GM12878 (cell line): ENCODE results near the gene AGK. TPM values are rescaled to one million over a fixed set of nuclear protein-coding genes. Genes with fewer than 3 reads are reported as not detected.

ENCODE experiments used
- ATAC-seq: fragments of 200-7000 bp; cut with Tn5 transposase; 3 replicates; pipeline ENCODE4 v1.9.1; 2020; ENCODE audit warnings: mild to moderate bottlenecking, moderate library complexity
- BruUV-seq: library from RNA; stranded (reverse); fragments of 400-500 nt; replicated peaks from 2 replicates; lab custom pipeline; 2021; lab: Mats Ljungman, UMichigan
- CTCF ChIA-PET: fragments of 300-600 bp; sonication (Branson Sonifier 250); formaldehyde crosslinking; extraction: SDS; loops from one replicate; lab custom pipeline; 2021; ENCODE audit warnings: inconsistent platforms; lab: Yijun Ruan, JAX
- POLR2A ChIA-PET: fragments of 350-600 bp; formaldehyde crosslinking; extraction: SDS; loops from one replicate; lab custom pipeline; 2021; ENCODE audit warnings: inconsistent platforms; lab: Charles Lee
- RAD21 ChIA-PET: fragments of 300-600 bp; sonication (Branson Sonifier 250); formaldehyde crosslinking; loops from one replicate; lab custom pipeline; 2023; ENCODE audit warnings: antibody characterized with exemption; ENCODE audit not compliant: unreplicated experiment; lab: Charles Lee
- SMC1A ChIA-PET: fragments of 300-600 bp; sonication (Branson Sonifier 250); formaldehyde crosslinking; loops from one replicate; lab custom pipeline; 2023; ENCODE audit not compliant: unreplicated experiment, uncharacterized antibody; lab: Charles Lee
- DNase-seq: peaks from one replicate; pipeline ENCODE4 v3.0.0-alpha.2; 2011; ENCODE audit warnings: low read depth, low spot score
- FAIRE-seq: peaks from 3 replicates; lab custom pipeline; 2011; peaks lifted over from hg19 to GRCh38; lab: Jason Lieb, UNC
- H2AFZ ChIP-seq: 2 replicates; pipeline ENCODE4 v1.6.0; 2011; ENCODE audit warnings: low read depth, low read length, control low read depth; ENCODE audit not compliant: control insufficient read depth
- H3K27ac ChIP-seq: 2 replicates; pipeline ENCODE4 v1.5.1; 2011; ENCODE audit warnings: control low read depth; ENCODE audit not compliant: control insufficient read depth, insufficient read depth
- H3K27me3 ChIP-seq, 2 experiments: replicated peaks in 1 of 2; 2 replicates each; pipeline versions ENCODE4 v1.6.0 to v1.6.1; 2011; ENCODE audit warnings: low read length in 1 of 2; ENCODE audit not compliant: control insufficient read depth in 2 of 2, insufficient read depth in 2 of 2
- H3K36me3 ChIP-seq, 2 experiments: 2 replicates each; pipeline ENCODE4 v1.5.1; 2011; ENCODE audit warnings: low read length in 1 of 2; ENCODE audit not compliant: control insufficient read depth in 2 of 2, insufficient read depth in 2 of 2
- H3K4me1 ChIP-seq: 2 replicates; pipeline ENCODE4 v1.6.1; 2011; ENCODE audit warnings: mild to moderate bottlenecking, low read length, moderate library complexity, mixed read lengths; ENCODE audit not compliant: control insufficient read depth, insufficient read depth
- H3K4me2 ChIP-seq: 2 replicates; pipeline ENCODE4 v1.6.0; 2011; ENCODE audit warnings: control low read depth; ENCODE audit not compliant: control insufficient read depth, insufficient read depth
- H3K4me3 ChIP-seq: fragments of 200-600 bp; sonication (generic); 2 replicates; pipeline ENCODE4 v1.5.1; 2016
- H3K79me2 ChIP-seq: 2 replicates; pipeline ENCODE4 v1.6.0; 2011; ENCODE audit warnings: low read length; ENCODE audit not compliant: control insufficient read depth, insufficient read depth
- H3K9ac ChIP-seq: 2 replicates; pipeline ENCODE4 v1.8.0; 2011; ENCODE audit warnings: low read length, control low read depth, mixed read lengths; ENCODE audit not compliant: control insufficient read depth, insufficient read depth
- H3K9me3 ChIP-seq: replicated peaks from 3 replicates; pipeline ENCODE4 v1.5.1; 2011; ENCODE audit warnings: mild to moderate bottlenecking, low read length; ENCODE audit not compliant: control insufficient read depth, insufficient read depth
- H4K20me1 ChIP-seq: 2 replicates; pipeline ENCODE4 v1.6.0; 2011; ENCODE audit not compliant: control insufficient read depth, insufficient read depth
- CBX3 ChIP-seq: fragments of 200-600 bp; sonication (generic); IDR thresholded peaks from 2 replicates; pipeline ENCODE4 v1.6.1; 2016; ENCODE audit warnings: low read depth, borderline replicate concordance
- CREB1 ChIP-seq: IDR thresholded peaks from 2 replicates; pipeline ENCODE4 v1.6.1; 2012; ENCODE audit warnings: low read depth, mild to moderate bottlenecking, inconsistent platforms
- FOXM1 ChIP-seq: IDR thresholded peaks from 2 replicates; pipeline ENCODE4 v1.6.1; 2012; ENCODE audit warnings: low read depth, mild to moderate bottlenecking, inconsistent platforms, low read length, moderate library complexity
- MEF2B ChIP-seq: fragments of 450-650 bp; IDR thresholded peaks from 2 replicates; pipeline ENCODE4 v1.6.1; 2018; ENCODE audit warnings: mild to moderate bottlenecking, moderate library complexity; ENCODE audit not compliant: partially characterized antibody, poor library complexity, severe bottlenecking
- NFIC ChIP-seq: IDR thresholded peaks from 2 replicates; pipeline ENCODE4 v1.6.1; 2012; ENCODE audit warnings: low read depth, mild to moderate bottlenecking, inconsistent platforms, low read length, moderate library complexity
- ZBTB11 ChIP-seq: fragments of 450-650 bp; formaldehyde crosslinking; IDR thresholded peaks from 2 replicates; pipeline ENCODE4 v1.5.0; 2022; ENCODE audit warnings: mild to moderate bottlenecking, missing genetic modification characterization
- ZNF207 ChIP-seq: fragments of 450-650 bp; IDR thresholded peaks from 2 replicates; pipeline ENCODE4 v1.6.1; 2014; ENCODE audit warnings: antibody characterized with exemption, mild to moderate bottlenecking, borderline replicate concordance
- ZNF592 ChIP-seq: fragments of 450-650 bp; IDR thresholded peaks from 2 replicates; pipeline ENCODE4 v1.6.1; 2017; ENCODE audit warnings: mild to moderate bottlenecking, moderate library complexity
- ZZZ3 ChIP-seq: IDR thresholded peaks from 2 replicates; pipeline ENCODE4 v1.6.1; 2011; ENCODE audit warnings: low read depth; ENCODE audit not compliant: control insufficient read depth, insufficient read length
- WGBS: methylation state at CpG from one replicate; pipeline ENCODE4 v1.1.6; 2016; ENCODE audit warnings: low lambda C conversion rate; ENCODE audit not compliant: insufficient replicate concordance, insufficient coverage; ENCODE audit errors: missing lambda C conversion rate; 5-methylcytosine and 5-hydroxymethylcytosine counted together
- in situ Hi-C: fragments of 300-500 bp; cut with MboI; formaldehyde crosslinking; loops from 9 replicates; pipeline ENCODE4 v1.14.3; 2018; ENCODE audit warnings: mixed read lengths
- intact Hi-C: fragments of 100-400 bp; cut with micrococcal nuclease; formaldehyde crosslinking; loops from one replicate; pipeline ENCODE4 v1.14.2; 2022; ENCODE audit not compliant: unreplicated experiment
- polyA plus RNA-seq, 11 experiments: library from polyadenylated mRNA; depleted of rRNA in 4 of 11; unstranded in 6 of 11; stranded (reverse) in 5 of 11; fragments of >200 nt; fragmentation: Nextera tagmentation in 4 of 11; fragmentation: Illumina TruSeq in 1 of 11; extraction: Ambion mirVana in 4 of 11; extraction: Trizol in 1 of 11; gene quantifications; 1 replicate in 1 of 11; 2 replicates in 10 of 11; pipeline versions ENCODE4 v1.2.1 to v1.2.3, GENCODE V29; 2011 to 2016; ENCODE audit warnings: inconsistent platforms in 2 of 11, missing spikeins in 2 of 11, low read depth in 1 of 11
- total RNA-seq, 4 experiments: library from RNA; depleted of rRNA in 3 of 4; stranded (reverse); fragments of >200 nt in 3 of 4; fragmentation: Illumina TruSeq in 1 of 4; extraction: Trizol in 1 of 4; gene quantifications; 2 replicates each; pipeline versions ENCODE4 v1.2.1 to v1.2.3, GENCODE V29; 2013 to 2021

AGK gene
- total and polyA plus RNA-seq, 10 of the 15 experiments (the other 5 are each of a cell fraction or from before 2014, with no cell fraction given): 32.5 to 85.6 (median 47.8) TPM

- intact Hi-C loops: no loop called here
- H3K4me2 ChIP-seq: no peak overlapping the region
- no TSS peak for BruUV-seq
- no peak for ATAC-seq
- H2AFZ ChIP-seq: no peak overlapping the region
- H3K79me2 ChIP-seq: no peaks in the 10 kb centered on the region; the same call in none of the 2 replicates
- TF ChIP-seq ZNF207: no peak
- no peak for TF ChIP-seq FOXM1
- TF ChIP-seq CBX3: no peak
- no peak for TF ChIP-seq ZZZ3
- TF ChIP-seq ZBTB11 (CRISPR knock-in tag): no peak
- TF ChIP-seq MEF2B: no peak
- no peak for TF ChIP-seq NFIC
- no peak for TF ChIP-seq ZNF592
- TF ChIP-seq CREB1: no peak
- no peaks in the 10 kb centered on the region for H3K27me3 ChIP-seq
- no peak overlapping the region for H3K27ac ChIP-seq
- no peak for FAIRE-seq
- no peaks in the 10 kb centered on the region; the same call in 2 of the 3 replicates for H3K9me3 ChIP-seq
- no peak for DNase-seq
- H4K20me1 ChIP-seq: no peaks in the 10 kb centered on the region
- no peak overlapping the region for H3K9ac ChIP-seq
- in situ Hi-C loops: no loop called here
- H3K4me1 ChIP-seq: peaks cover 5% of the 10 kb centered on the region; the same call in 1 of the 2 replicates
- no peaks in the 10 kb centered on the region; a peak in 2 of 4 replicates for H3K36me3 ChIP-seq
- H3K4me3 ChIP-seq: no peak overlapping the region
- ChIA-PET SMC1A (interaction anchor here (0.6 kb wide), 1 partner anchor 11 kb away, joined by 3 read pairs; no protein-coding TSS in a partner anchor), RAD21 (no interaction called here), CTCF (interaction anchor here (1.0 to 1.9 kb wide), 3 partner anchors 9 to 60 kb away, joined by 3 to 4 read pairs (median 4); no protein-coding TSS in a partner anchor), POLR2A (no interaction called here)
- WGBS: 100% methylated on average over 3 of the region's 3 CpGs
Measured at GRCh38 chr7:141590071-141590470, 38.9 kb downstream of the AGK start.
